ENCODE data around the gene RAB22A. TPM values are rescaled to one million over a fixed set of nuclear protein-coding genes. Genes with fewer than 3 reads are reported as not detected.

Gene RAB22A
- total RNA-seq, 1 donor from 2014 or later, result 21.2 TPM

DNA sequence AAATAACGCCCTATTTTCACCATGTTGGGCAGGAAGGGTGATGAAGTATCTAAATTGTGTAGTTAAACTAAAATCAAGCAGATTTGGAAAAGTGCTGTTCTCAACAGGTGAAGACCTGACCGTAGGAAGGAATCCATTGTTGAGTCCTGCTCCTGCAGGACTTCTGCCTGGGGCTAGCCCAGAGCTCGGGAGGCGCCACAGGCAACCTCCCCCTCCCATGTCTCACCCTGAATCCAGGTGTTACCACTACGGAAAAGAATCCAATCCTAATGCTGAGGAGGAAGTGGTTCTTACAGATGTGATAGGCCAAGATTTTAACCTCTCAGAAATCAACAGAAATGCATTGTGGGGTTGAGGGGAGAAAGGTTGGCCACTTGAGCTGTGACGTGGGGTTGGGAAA lies 30.2 kb downstream of the RAB22A start:
- H3K4me1 Mint-ChIP-seq, result no peaks in the 10 kb centered on the region
- H3K9me3 Mint-ChIP-seq, result no peaks in the 10 kb centered on the region

GRCh38 chr20:58340151-58340550 lies 30.6 kb downstream of the RAB22A start:
- H3K27ac Mint-ChIP-seq, result no peak overlapping the region
- no peak overlapping the region for H3K4me3 Mint-ChIP-seq
- TF ChIP-seq, protein P1, sequence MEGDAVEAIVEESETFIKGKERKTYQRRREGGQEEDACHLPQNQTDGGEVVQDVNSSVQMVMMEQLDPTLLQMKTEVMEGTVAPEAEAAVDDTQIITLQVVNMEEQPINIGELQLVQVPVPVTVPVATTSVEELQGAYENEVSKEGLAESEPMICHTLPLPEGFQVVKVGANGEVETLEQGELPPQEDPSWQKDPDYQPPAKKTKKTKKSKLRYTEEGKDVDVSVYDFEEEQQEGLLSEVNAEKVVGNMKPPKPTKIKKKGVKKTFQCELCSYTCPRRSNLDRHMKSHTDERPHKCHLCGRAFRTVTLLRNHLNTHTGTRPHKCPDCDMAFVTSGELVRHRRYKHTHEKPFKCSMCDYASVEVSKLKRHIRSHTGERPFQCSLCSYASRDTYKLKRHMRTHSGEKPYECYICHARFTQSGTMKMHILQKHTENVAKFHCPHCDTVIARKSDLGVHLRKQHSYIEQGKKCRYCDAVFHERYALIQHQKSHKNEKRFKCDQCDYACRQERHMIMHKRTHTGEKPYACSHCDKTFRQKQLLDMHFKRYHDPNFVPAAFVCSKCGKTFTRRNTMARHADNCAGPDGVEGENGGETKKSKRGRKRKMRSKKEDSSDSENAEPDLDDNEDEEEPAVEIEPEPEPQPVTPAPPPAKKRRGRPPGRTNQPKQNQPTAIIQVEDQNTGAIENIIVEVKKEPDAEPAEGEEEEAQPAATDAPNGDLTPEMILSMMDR (IDR thresholded peaks at IDR 0.05; ENCODE audit: unreplicated experiment), result no peak
- no peaks in the 10 kb centered on the region for H3K27me3 Mint-ChIP-seq (ENCODE audit: low read depth)
- no peaks in the 10 kb centered on the region for H3K4me1 Mint-ChIP-seq
- peaks cover 11% of the 10 kb centered on the region for H3K36me3 Mint-ChIP-seq
- DNase-seq (ENCODE audit: low spot score in 2 of 2, unreplicated experiment in 2 of 2), result no peak
- H3K9me3 Mint-ChIP-seq, result no peaks in the 10 kb centered on the region

More for the DNA sequence above, 30.2 kb downstream of the RAB22A start:
- H3K36me3 Mint-ChIP-seq, result peaks cover 11% of the 10 kb centered on the region
- no peak for DNase-seq (ENCODE audit: low spot score in 2 of 2, unreplicated experiment in 2 of 2)
- no peak overlapping the region for H3K4me3 Mint-ChIP-seq
- H3K27me3 Mint-ChIP-seq (ENCODE audit: low read depth), result no peaks in the 10 kb centered on the region
- TF ChIP-seq, protein P1 (IDR thresholded peaks at IDR 0.05; ENCODE audit: unreplicated experiment), result no peak
- H3K27ac Mint-ChIP-seq, result no peak overlapping the region

- H3K36me3 Mint-ChIP-seq, result peaks cover 18% of the 10 kb centered on the region
- H3K4me1 Mint-ChIP-seq, result no peaks in the 10 kb centered on the region
- DNase-seq (ENCODE audit: low spot score in 2 of 2, unreplicated experiment in 2 of 2), result no peak
- H3K27ac Mint-ChIP-seq, result no peak overlapping the region
- TF ChIP-seq, protein P1 (IDR thresholded peaks at IDR 0.05; ENCODE audit: unreplicated experiment), result no peak
- H3K27me3 Mint-ChIP-seq (ENCODE audit: low read depth), result no peaks in the 10 kb centered on the region
- no peaks in the 10 kb centered on the region for H3K9me3 Mint-ChIP-seq
- no peak overlapping the region for H3K4me3 Mint-ChIP-seq
These were observed 31.3 kb downstream of the RAB22A start for GRCh38 chr20:58340853-58341252.

GRCh38 chr20:58342104-58342945 lies 32.8 kb downstream of the RAB22A start:
- Mint-ChIP-seq H3K4me3 (no peak overlapping the region), H3K36me3 (peaks cover 25% of the 10 kb centered on the region), H3K4me1 (no peaks in the 10 kb centered on the region), H3K27me3 (ENCODE audit: low read depth) (no peaks in the 10 kb centered on the region), H3K9me3 (peaks cover 4% of the 10 kb centered on the region), H3K27ac (no peak overlapping the region)
- DNase-seq (ENCODE audit: low spot score in 2 of 2, unreplicated experiment in 2 of 2), result no peak
- TF ChIP-seq, protein P1 (IDR thresholded peaks at IDR 0.05; ENCODE audit: unreplicated experiment), result no peak

- Mint-ChIP-seq H3K27me3 (ENCODE audit: low read depth) (no peaks in the 10 kb centered on the region), H3K27ac (no peak overlapping the region), H3K36me3 (peaks cover 24% of the 10 kb centered on the region), H3K9me3 (peaks cover 4% of the 10 kb centered on the region), H3K4me3 (no peak overlapping the region), H3K4me1 (no peaks in the 10 kb centered on the region)
- DNase-seq (ENCODE audit: low spot score in 2 of 2, unreplicated experiment in 2 of 2), result no peak
- TF ChIP-seq, protein P1 (IDR thresholded peaks at IDR 0.05; ENCODE audit: unreplicated experiment), result no peak
These were observed 35.2 kb downstream of the RAB22A start for GRCh38 chr20:58344741-58345140.
